Nephron progenitor cell (in vitro differentiated cells): Measurements from ENCODE around the gene CDIPT.
"Not testable (repeated sequence)": the region's sequence is repeated elsewhere in the genome, so short reads cannot be mapped to it uniquely, and the experiment has no call there.

Experiments
- DNase-seq: peaks from one replicate; pipeline ENCODE4 v3.0.0; 2021
- H3K27ac Mint-ChIP-seq: 2 replicates; pipeline ENCODE4 v1.8.0; 2021; ENCODE audit warnings: mild to moderate bottlenecking, moderate library complexity, mixed read lengths
- H3K27me3 Mint-ChIP-seq: 2 replicates; pipeline ENCODE4 v1.8.0; 2021; ENCODE audit warnings: mild to moderate bottlenecking, low read depth, mixed read lengths; ENCODE audit not compliant: poor library complexity
- H3K36me3 Mint-ChIP-seq: 2 replicates; pipeline ENCODE4 v1.8.0; 2021; ENCODE audit warnings: low read depth, mixed read lengths
- H3K4me1 Mint-ChIP-seq: 2 replicates; pipeline ENCODE4 v1.8.0; 2021; ENCODE audit warnings: mixed read lengths
- H3K4me3 Mint-ChIP-seq: 2 replicates; pipeline ENCODE4 v1.8.0; 2021; ENCODE audit warnings: mild to moderate bottlenecking, moderate library complexity, mixed read lengths
- H3K9me3 Mint-ChIP-seq: 2 replicates; pipeline ENCODE4 v1.8.0; 2021; ENCODE audit warnings: mild to moderate bottlenecking, moderate library complexity, mixed read lengths
- CTCF ChIP-seq: fragments of 200-600 bp; sonication (generic); IDR thresholded peaks from 2 replicates; pipeline ENCODE4 v1.5.0; 2021; ENCODE audit warnings: antibody characterized with exemption

CDIPT gene

GRCh38 chr16:29876594-29877249 lies 13.7 kb upstream of the CDIPT start:
- Mint-ChIP-seq H3K4me1 (peaks cover 14% of the 10 kb centered on the region), H3K9me3 (peaks cover 6% of the 10 kb centered on the region), H3K36me3 (no peaks in the 10 kb centered on the region), H3K27ac (no peak overlapping the region), H3K4me3 (peak overlapping the region; percentile 66), H3K27me3 (peaks cover 67% of the 10 kb centered on the region)
- DNase-seq = peak; percentile 60
- no peak for TF ChIP-seq CTCF

GRCh38 chr16:29876217-29876593 lies 13.2 kb upstream of the CDIPT start:
- no peak overlapping the region for H3K27ac Mint-ChIP-seq
- H3K4me3 Mint-ChIP-seq = peak overlapping the region; percentile 66
- DNase-seq = no peak
- peaks cover 69% of the 10 kb centered on the region for H3K27me3 Mint-ChIP-seq
- H3K4me1 Mint-ChIP-seq = peaks cover 19% of the 10 kb centered on the region
- peaks cover 6% of the 10 kb centered on the region for H3K9me3 Mint-ChIP-seq
- no peak for TF ChIP-seq CTCF
- no peaks in the 10 kb centered on the region for H3K36me3 Mint-ChIP-seq

GRCh38 chr16:29875206-29875605 lies 12.2 kb upstream of the CDIPT start:
- H3K4me3 Mint-ChIP-seq = no peak overlapping the region
- peaks cover 25% of the 10 kb centered on the region for H3K4me1 Mint-ChIP-seq
- peaks cover 65% of the 10 kb centered on the region for H3K27me3 Mint-ChIP-seq
- H3K9me3 Mint-ChIP-seq = peaks cover 6% of the 10 kb centered on the region
- H3K27ac Mint-ChIP-seq = no peak overlapping the region
- DNase-seq = no peak
- no peaks in the 10 kb centered on the region for H3K36me3 Mint-ChIP-seq
- no peak for TF ChIP-seq CTCF

GRCh38 chr16:29873319-29873718 lies 10.3 kb upstream of the CDIPT start:
- Mint-ChIP-seq H3K4me1 (peaks cover 25% of the 10 kb centered on the region), H3K36me3 (no peaks in the 10 kb centered on the region), H3K4me3 (no peak overlapping the region), H3K9me3 (peaks cover 6% of the 10 kb centered on the region), H3K27me3 (peaks cover 57% of the 10 kb centered on the region), H3K27ac (no peak overlapping the region)
- DNase-seq = no peak
- no peak for TF ChIP-seq CTCF

GRCh38 chr16:29871822-29872546 lies 9.0 kb upstream of the CDIPT start:
- no peaks in the 10 kb centered on the region for H3K36me3 Mint-ChIP-seq

GRCh38 chr16:29869067-29869466 lies 6.0 kb upstream of the CDIPT start:
- not testable (repeated sequence) for H3K27ac Mint-ChIP-seq, H3K36me3 Mint-ChIP-seq, H3K4me3 Mint-ChIP-seq, H3K9me3 Mint-ChIP-seq, DNase-seq
- Mint-ChIP-seq H3K27me3 (peaks cover 34% of the 10 kb centered on the region), H3K4me1 (peaks cover 12% of the 10 kb centered on the region)

More at GRCh38 chr16:29871822-29872546, 9.0 kb upstream of the CDIPT start:
- Mint-ChIP-seq H3K9me3 (no peaks in the 10 kb centered on the region), H3K4me3 (no peak overlapping the region), H3K4me1 (peaks cover 18% of the 10 kb centered on the region), H3K27ac (no peak overlapping the region), H3K27me3 (peaks cover 54% of the 10 kb centered on the region)
- DNase-seq = no peak
- TF ChIP-seq CTCF = no peak
